ENCODE measurements around the gene TNMD.
A peak's percentile ranks its signal among the peaks of the same experiment; 100 is the strongest.

TNMD gene

DNA sequence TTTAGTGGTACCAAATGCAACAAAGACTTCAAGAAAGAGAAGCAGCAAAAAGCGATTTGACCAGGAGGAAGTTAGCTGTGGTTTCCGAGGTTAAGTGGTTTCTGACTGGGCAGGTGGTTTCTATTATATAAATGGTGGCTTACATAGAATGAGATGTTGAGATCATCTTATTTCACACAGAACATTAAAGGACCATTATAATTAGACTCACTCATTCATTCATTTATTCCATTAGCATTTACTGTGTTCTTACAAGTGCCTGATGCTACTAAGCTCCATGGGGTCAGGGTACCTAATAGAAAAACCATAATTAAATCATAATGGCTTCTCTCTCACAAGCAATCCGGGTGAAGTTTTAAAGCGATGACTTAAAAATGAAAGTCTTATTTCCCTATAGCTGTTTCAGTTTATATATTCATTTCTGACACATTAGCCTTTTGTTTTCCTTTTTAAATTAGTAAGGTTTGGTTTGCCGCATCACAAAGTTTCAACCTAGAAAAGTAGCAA lies 41.3 kb downstream of the TNMD start:
- H3K4me3 ChIP-seq (ENCODE audit: low read length): no peak overlapping the region
- TF ChIP-seq ZNF274 (IDR thresholded peaks at IDR 0.05; ENCODE audit: low read depth, low read length): no peak

DNA sequence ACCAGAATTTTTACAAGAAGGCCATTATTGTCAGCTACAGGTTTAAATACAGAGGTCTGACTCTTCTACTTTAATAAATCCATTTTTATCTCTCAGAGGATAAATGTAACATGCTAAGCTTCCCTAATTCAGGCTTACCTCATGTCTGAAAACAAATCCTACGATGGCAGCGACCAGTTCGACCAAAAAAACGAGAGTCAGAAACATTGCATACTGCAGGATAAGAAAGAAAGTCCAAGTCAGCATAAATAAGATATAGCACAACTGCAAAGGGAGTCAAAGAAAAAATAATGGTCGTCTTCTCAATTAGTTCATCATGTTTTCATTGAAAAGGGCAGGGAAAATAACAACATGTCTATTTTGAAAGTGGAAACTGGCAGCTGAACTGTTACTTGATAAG lies 50.3 kb downstream of the TNMD start:
- TF ChIP-seq ZNF274 (IDR thresholded peaks at IDR 0.05; ENCODE audit: low read depth, low read length): no peak
- H3K4me3 ChIP-seq (ENCODE audit: low read length): no peak overlapping the region

DNA sequence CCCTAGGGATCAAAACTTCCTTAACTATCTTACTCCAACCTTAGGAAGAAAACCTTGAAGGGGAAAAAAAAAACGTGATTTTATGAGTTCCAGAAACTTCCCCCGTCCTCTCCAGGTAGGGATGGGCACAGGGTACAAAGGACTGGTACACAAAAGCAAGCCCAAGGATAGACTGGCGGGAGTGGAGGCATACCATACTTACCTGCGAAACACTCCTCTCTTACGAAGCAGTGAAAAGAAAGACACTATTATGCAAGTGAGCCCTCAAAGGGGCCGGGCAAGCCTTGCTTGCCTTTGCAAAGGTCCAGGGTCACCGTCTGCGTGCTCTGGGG lies 51.2 kb downstream of the TNMD start:
- TF ChIP-seq ZNF274 (IDR thresholded peaks at IDR 0.05; ENCODE audit: low read depth, low read length): no peak

DNA sequence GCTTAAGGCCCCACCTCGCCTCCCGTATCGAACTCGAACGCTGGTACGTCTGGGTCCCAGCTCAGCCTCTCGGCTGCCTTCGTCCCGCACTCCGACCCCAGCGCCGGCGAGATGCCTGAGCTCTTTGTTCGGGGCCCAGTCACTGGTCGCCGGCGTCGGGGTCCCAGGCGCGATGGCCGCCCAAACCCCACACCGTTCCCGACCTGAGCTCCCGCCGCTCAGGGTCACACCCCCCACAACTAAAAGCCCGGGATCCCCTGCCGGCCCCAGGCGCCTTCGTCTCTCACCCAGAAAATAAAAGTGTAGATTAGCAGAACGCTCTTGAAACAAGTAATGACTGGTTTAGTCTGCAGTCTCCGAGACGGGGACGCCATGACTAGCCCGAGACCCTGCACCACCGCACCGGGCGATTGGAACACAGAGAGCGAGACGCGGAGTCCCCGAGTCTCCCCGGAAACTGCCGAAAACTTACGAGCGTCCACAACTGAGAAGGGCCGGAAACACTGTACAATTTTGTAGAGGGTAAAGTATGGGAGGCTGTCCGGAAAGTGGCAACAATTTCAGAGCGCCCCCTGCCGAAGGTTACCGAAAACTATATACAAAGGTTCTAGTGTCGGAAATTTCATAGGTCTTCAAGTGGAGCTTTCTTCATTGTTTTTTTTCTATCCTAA lies 51.7 kb downstream of the TNMD start, which contains the start of gene TSPAN6:
Gene TSPAN6 (minus strand): TSS at position 486 of the 671 bp plus-strand sequence. CDS start 112 bp downstream, at position 374.
- TF ChIP-seq ZNF274 (IDR thresholded peaks at IDR 0.05; ENCODE audit: low read depth, low read length): no peak
- peak within 1 kb of the TSS; percentile 0 for H3K4me3 ChIP-seq (ENCODE audit: low read length)

More for the DNA sequence above, 51.2 kb downstream of the TNMD start:
- H3K4me3 ChIP-seq (ENCODE audit: low read length): no peak overlapping the region

DNA sequence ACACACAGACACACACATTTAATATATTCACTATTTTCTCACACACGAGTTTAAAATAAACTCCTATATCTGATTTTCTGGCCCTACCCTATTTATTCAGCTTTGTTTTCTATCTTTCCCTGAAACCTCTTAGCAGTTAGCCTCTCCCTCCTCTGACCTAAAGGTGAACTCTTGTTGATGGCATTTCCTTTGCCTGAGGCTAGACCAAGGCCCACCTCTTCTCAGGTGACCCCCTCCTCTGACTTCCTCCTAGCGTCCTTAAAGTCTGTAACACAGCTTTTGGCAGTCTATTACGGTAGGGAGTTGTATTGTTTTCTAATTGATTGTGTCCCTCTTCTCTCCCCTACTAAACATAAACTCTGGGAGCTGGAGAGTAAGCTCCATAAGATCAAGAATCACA lies 57.6 kb downstream of the TNMD start:
- no peak overlapping the region for H3K4me3 ChIP-seq (ENCODE audit: low read length)
- TF ChIP-seq ZNF274 (IDR thresholded peaks at IDR 0.05; ENCODE audit: low read depth, low read length): no peak

DNA sequence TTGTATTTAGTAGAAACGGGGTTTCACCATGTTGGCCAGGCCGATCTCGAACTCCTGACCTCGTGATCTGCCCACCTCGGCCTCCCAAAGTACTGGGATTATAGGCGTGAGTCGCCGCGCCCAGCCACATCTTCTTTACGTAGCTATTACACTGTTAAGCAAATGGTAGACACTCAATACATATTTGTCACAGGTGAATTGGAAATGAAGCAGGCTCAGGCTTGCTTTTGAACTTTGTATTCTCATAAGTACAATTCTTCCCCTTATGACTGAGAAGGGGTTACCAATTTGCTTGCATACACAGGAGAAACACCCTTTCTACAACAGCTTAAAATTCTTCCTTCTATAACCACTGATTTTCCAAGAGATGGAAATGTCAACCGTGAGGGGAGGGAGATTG lies 58.5 kb downstream of the TNMD start:
- TF ChIP-seq ZNF274 (IDR thresholded peaks at IDR 0.05; ENCODE audit: low read depth, low read length): no peak
- H3K4me3 ChIP-seq (ENCODE audit: low read length): no peak overlapping the region

DNA sequence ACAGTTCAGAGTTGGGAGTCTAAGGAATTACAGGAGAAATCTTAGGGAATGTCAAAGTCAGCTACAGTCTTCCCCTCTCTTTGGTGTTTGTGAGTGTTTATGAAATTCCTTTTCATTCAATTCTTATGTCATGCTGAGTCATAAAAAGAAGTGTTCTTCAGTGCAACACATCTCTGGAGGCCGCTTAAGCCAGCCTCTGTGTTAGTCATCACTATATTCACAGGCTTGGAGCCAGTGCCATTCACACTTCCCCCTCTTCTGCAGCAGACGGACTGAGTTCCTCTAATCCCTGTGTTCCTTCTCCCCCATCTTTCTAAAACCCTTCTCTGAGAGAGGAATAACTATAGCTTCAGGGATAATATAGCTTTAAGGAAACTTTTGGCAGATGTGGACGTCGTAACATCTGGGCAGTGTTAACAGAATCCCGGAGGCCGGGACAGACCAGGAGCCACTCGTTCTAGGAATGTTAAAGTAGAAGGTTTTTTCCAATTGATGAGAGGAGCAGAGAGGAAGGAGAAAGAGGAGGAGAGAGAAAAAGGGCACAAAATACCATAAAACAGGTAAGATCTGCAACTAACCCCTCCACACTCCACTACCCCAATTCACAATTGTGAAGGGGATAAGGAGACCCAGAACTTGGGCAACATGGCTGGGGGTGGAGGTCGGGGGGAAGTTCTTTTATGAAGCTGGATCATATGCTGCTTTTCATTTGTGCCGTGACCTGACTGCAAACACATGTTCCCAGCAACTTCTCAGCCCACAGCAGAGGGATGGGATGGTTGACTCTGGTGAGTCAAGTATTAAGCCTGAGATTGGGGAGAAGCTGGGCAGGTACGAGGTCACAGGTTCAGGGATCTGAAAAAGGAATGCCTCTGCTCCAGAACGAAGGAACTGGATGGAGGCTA lies 59.5 kb downstream of the TNMD start, which contains the start of gene SRPX2:
Gene SRPX2 (plus strand): TSS at position 244 of the 905 bp plus-strand sequence. CDS start 2,124 bp downstream, outside the sequence.
- TF ChIP-seq ZNF274 (IDR thresholded peaks at IDR 0.05; ENCODE audit: low read depth, low read length): no peak
- no peak within 1 kb of the TSS for H3K4me3 ChIP-seq (ENCODE audit: low read length)

DNA sequence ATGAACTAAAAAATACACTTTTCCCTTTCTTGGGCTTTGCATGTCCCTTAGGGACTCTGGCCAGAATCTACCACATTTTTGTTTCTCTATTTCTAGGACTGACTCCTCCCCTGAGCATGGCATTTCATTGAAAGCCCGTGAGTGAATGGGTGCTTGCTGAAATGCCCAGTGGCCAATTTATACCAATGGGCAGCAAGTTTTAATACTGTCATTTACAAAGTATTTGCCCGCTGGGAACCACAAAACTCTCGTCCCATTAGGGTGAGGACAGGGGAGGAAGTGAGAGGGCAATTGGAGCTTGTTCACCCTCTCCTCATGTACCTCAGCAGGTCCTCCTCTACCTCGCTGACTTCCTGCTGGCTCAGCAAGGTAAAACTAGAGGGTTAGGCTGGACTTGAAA lies 60.4 kb downstream of the TNMD start:
- H3K4me3 ChIP-seq (ENCODE audit: low read length): no peak overlapping the region
- TF ChIP-seq ZNF274 (IDR thresholded peaks at IDR 0.05; ENCODE audit: low read depth, low read length): no peak

DNA sequence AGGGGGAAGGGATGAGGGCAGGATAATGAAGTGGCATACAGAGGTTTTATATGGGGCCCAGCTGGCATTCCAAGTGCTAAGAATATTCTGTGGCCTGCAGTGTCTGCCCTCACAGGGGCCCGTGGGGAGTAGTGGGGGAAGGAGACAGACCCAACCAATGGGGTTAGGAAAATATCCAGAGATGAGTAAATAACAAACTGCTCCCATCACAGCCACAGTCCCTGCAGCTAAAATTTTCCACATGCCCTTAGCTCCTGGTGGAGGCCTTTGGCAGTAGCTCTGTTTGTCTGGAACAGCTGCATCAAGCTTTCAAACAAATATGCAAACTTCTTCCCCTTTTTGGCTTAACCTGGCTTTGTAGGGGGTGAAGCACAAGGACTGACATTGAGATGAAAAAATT lies 62.4 kb downstream of the TNMD start:
- TF ChIP-seq ZNF274 (IDR thresholded peaks at IDR 0.05; ENCODE audit: low read depth, low read length): no peak
- H3K4me3 ChIP-seq (ENCODE audit: low read length): no peak overlapping the region

DNA sequence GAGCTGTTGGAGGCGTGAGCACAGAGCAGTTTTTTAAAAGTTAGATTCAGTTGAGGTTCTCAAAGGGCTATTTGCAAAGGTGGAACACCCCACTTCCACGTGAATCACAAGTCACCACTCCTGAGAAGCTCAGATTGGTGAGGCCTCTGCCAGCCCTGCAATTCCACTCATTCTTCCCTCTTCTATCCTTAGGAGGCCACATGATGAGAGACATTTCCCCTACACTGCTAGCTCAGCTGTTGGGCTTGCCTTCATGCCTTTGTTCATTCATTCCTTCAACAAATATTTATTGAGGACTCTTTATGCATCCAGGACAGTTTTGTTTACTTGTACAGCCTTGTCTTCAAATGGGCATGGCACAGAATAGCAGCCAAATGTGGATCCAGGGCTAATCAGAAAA lies 63.0 kb downstream of the TNMD start:
- no peak for TF ChIP-seq ZNF274 (IDR thresholded peaks at IDR 0.05; ENCODE audit: low read depth, low read length)
- no peak overlapping the region for H3K4me3 ChIP-seq (ENCODE audit: low read length)

DNA sequence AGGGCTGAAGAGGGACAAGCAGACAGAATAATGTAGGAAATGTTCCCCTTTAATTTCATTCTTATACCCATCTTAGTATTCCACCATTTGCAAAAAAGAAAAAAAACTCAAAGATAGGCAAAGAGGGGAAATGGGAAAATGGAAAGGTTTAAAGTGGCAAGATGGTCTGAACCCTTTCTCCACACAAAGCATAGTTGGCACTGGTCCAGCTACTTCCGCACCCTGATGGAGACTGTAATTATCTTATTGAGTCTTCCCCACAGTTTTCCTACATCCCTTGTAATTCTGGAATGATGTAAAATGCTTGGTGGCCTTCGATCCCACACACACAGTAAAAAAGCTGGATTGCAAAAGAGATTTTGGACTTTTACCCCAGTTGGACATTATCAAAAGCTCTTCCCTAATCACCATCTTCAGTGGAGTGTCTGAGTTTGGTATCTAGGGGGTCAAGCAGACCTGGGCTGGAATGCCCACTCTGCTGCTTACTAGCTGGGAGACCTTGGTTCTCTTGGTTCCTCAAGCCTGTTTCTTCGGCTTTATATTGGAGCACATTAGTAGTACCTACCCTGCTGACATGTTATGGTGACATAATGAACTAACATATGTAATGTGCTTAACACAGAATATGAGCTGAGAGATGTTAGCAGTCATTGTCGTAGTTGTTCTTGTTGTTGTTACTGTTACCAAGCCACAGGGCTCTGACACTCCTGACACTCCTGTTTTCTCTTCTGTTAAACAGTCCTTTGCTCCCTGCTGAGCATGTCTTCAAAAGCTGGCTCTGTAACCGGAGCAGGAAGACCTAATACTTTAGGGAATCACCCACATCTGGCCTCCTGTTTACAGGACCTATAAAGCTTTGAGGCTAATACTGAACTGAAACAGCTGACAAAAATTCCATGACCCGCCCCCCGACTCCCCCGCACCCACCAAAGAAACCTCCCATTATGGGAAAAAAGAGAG lies 64.0 kb downstream of the TNMD start:
- no peak overlapping the region for H3K4me3 ChIP-seq (ENCODE audit: low read length)
- TF ChIP-seq ZNF274 (IDR thresholded peaks at IDR 0.05; ENCODE audit: low read depth, low read length): no peak

Data from GM08714 (cell line).